IMR-90 (cell line): ENCODE results near the gene CARMIL1. TPM values are rescaled to one million over a fixed set of nuclear protein-coding genes. Genes with fewer than 3 reads are reported as not detected.

ENCODE experiments used
- ATAC-seq: fragments of 200-7000 bp; cut with Tn5 transposase; 2 replicates; pipeline ENCODE4 v1.9.1; 2020; ENCODE audit warnings: low read depth, mild to moderate bottlenecking, moderate library complexity
- BruUV-seq: library from RNA; stranded (reverse); fragments of 400-500 nt; replicated peaks from 2 replicates; lab custom pipeline; 2021; lab: Mats Ljungman, UMichigan
- CTCF ChIA-PET: fragments of 300-600 bp; formaldehyde crosslinking; extraction: SDS; loops from one replicate; lab custom pipeline; 2021; ENCODE audit warnings: antibody characterized with exemption; lab: Yijun Ruan, JAX
- POLR2A ChIA-PET: fragments of 300-600 bp; sonication (Branson Sonifier 250); formaldehyde crosslinking; loops from one replicate; lab custom pipeline; 2022; ENCODE audit warnings: antibody characterized with exemption; ENCODE audit not compliant: unreplicated experiment; lab: Charles Lee
- DNase-seq: peaks from one replicate; pipeline ENCODE4 v3.0.0; 2013
- H2AFZ ChIP-seq: replicated peaks from 2 replicates; pipeline ENCODE3; 2013; ENCODE audit warnings: low read length, mild to moderate bottlenecking; ENCODE audit not compliant: poor library complexity
- H2AK5ac ChIP-seq: 2 replicates; pipeline ENCODE4 v1.6.1; 2013; ENCODE audit warnings: low read depth, low read length, inconsistent platforms
- H2AK9ac ChIP-seq: replicated peaks from 2 replicates; pipeline ENCODE3; 2013; ENCODE audit warnings: mild to moderate bottlenecking, low read depth, low read length, moderate library complexity; ENCODE audit not compliant: poor library complexity
- H2BK120ac ChIP-seq: 2 replicates; pipeline ENCODE4 v1.6.1; 2013; ENCODE audit warnings: low read depth, low read length, inconsistent platforms
- H2BK15ac ChIP-seq: 3 replicates; pipeline ENCODE4 v1.6.1; 2013; ENCODE audit warnings: low read depth, low read length, inconsistent platforms
- H2BK20ac ChIP-seq: 2 replicates; pipeline ENCODE4 v1.6.1; 2013; ENCODE audit warnings: low read depth, mild to moderate bottlenecking, inconsistent platforms, low read length, moderate library complexity
- H2BK5ac ChIP-seq: 2 replicates; pipeline ENCODE4 v1.6.1; 2013; ENCODE audit warnings: mild to moderate bottlenecking, low read depth, low read length, inconsistent platforms; ENCODE audit not compliant: poor library complexity, severe bottlenecking
- H3K14ac ChIP-seq: replicated peaks from 2 replicates; pipeline ENCODE4 v1.6.1; 2013; ENCODE audit warnings: low read depth, low read length, inconsistent platforms
- H3K18ac ChIP-seq: 2 replicates; pipeline ENCODE4 v1.6.1; 2013; ENCODE audit warnings: low read depth, low read length, control low read depth
- H3K23ac ChIP-seq: 2 replicates; pipeline ENCODE4 v1.6.1; 2013; ENCODE audit warnings: low read depth, low read length, inconsistent platforms
- H3K27ac ChIP-seq: 2 replicates; pipeline ENCODE4 v1.5.1; 2013; ENCODE audit warnings: mild to moderate bottlenecking, control low read depth, low read length; ENCODE audit not compliant: insufficient read depth
- H3K27me3 ChIP-seq: 2 replicates; pipeline ENCODE4 v1.6.1; 2013; ENCODE audit warnings: low read length; ENCODE audit not compliant: control insufficient read depth, insufficient read depth
- H3K36me3 ChIP-seq: 2 replicates; pipeline ENCODE4 v1.6.1; 2013; ENCODE audit warnings: low read length, mixed read lengths; ENCODE audit not compliant: control insufficient read depth, insufficient read depth
- H3K4ac ChIP-seq: 2 replicates; pipeline ENCODE4 v1.6.1; 2013; ENCODE audit warnings: low read depth, low read length, inconsistent platforms
- H3K4me1 ChIP-seq: 2 replicates; pipeline ENCODE4 v1.6.1; 2013; ENCODE audit warnings: low read length, mixed read lengths; ENCODE audit not compliant: control insufficient read depth, insufficient read depth
- H3K4me2 ChIP-seq: 2 replicates; pipeline ENCODE4 v1.6.1; 2013; ENCODE audit warnings: low read depth, mild to moderate bottlenecking, control low read depth, low read length, moderate library complexity
- H3K4me3 ChIP-seq: 2 replicates; pipeline ENCODE4 v1.5.1; 2013; ENCODE audit warnings: low read depth, mild to moderate bottlenecking, control low read depth, low read length, moderate library complexity; ENCODE audit not compliant: insufficient read depth
- H3K56ac ChIP-seq: 2 replicates; pipeline ENCODE4 v1.6.1; 2013; ENCODE audit warnings: low read length, inconsistent platforms; ENCODE audit not compliant: insufficient read depth; ENCODE audit errors: extremely low read depth
- H3K79me1 ChIP-seq, 2 experiments: 2 replicates each; pipeline ENCODE4 v1.6.1; 2013; ENCODE audit warnings: low read length in 2 of 2, inconsistent platforms in 1 of 2, low read depth in 1 of 2
- H3K9ac ChIP-seq: 2 replicates; pipeline ENCODE4 v1.6.1; 2013; ENCODE audit warnings: low read depth, low read length, control low read depth
- H3K9me1 ChIP-seq: 2 replicates; pipeline ENCODE4 v1.6.1; 2013; ENCODE audit warnings: low read length, inconsistent platforms; ENCODE audit not compliant: insufficient read depth
- H3K9me3 ChIP-seq: 2 replicates; pipeline ENCODE4 v1.6.1; 2013; ENCODE audit warnings: low read length; ENCODE audit not compliant: control insufficient read depth, insufficient read depth
- H4K20me1 ChIP-seq: 2 replicates; pipeline ENCODE4 v1.6.1; 2013; ENCODE audit warnings: low read length, inconsistent platforms; ENCODE audit not compliant: insufficient read depth
- H4K5ac ChIP-seq: 2 replicates; pipeline ENCODE4 v1.6.1; 2013; ENCODE audit warnings: mild to moderate bottlenecking, low read depth, low read length, control low read depth
- H4K8ac ChIP-seq, 2 experiments: 2 replicates each; pipeline ENCODE4 v1.6.1; 2013; ENCODE audit warnings: low read depth in 2 of 2, low read length in 2 of 2, control low read depth in 1 of 2, inconsistent platforms in 1 of 2
- H4K91ac ChIP-seq: 2 replicates; pipeline ENCODE4 v1.6.1; 2013; ENCODE audit warnings: low read depth, low read length, inconsistent platforms; ENCODE audit not compliant: insufficient read depth
- BHLHE40 ChIP-seq: fragments of 150-350 bp; IDR thresholded peaks from 2 replicates; pipeline ENCODE4 v1.6.1; 2016; ENCODE audit warnings: mild to moderate bottlenecking, low read depth, low read length
- CEBPB ChIP-seq: IDR thresholded peaks from 2 replicates; pipeline ENCODE4 v1.6.1; 2012; ENCODE audit warnings: low read depth, low read length, improper control_type of control experiment
- CHD1 ChIP-seq: IDR thresholded peaks from 2 replicates; pipeline ENCODE4 v1.6.1; 2012; ENCODE audit warnings: low read depth, low read length, improper control_type of control experiment
- CTCF ChIP-seq: conservative IDR thresholded peaks from 2 replicates; pipeline ENCODE4 v1.5.1; 2012; ENCODE audit warnings: mild to moderate bottlenecking, low read depth, low read length, improper control_type of control experiment
- ELK1 ChIP-seq: fragments of 150-350 bp; IDR thresholded peaks from 2 replicates; pipeline ENCODE4 v1.6.1; 2016; ENCODE audit warnings: low read depth, mild to moderate bottlenecking, low read length, moderate library complexity, borderline replicate concordance
- FOS ChIP-seq: fragments of 150-350 bp; IDR thresholded peaks from 2 replicates; pipeline ENCODE4 v1.6.1; 2016; ENCODE audit warnings: low read depth, low read length
- MAZ ChIP-seq: IDR thresholded peaks from 2 replicates; pipeline ENCODE4 v1.6.1; 2012; ENCODE audit warnings: low read depth, mild to moderate bottlenecking, low read length, improper control_type of control experiment, moderate library complexity, borderline replicate concordance
- MXI1 ChIP-seq: IDR thresholded peaks from 2 replicates; pipeline ENCODE4 v1.6.1; 2012; ENCODE audit warnings: low read depth, mild to moderate bottlenecking, low read length, moderate library complexity, borderline replicate concordance
- NFE2L2 ChIP-seq: fragments of 150-350 bp; IDR thresholded peaks from 2 replicates; pipeline ENCODE4 v1.6.1; 2016; ENCODE audit warnings: low read depth, mild to moderate bottlenecking, low read length
- POLR2A ChIP-seq: IDR thresholded peaks from 2 replicates; pipeline ENCODE4 v1.6.1; 2012; ENCODE audit warnings: mild to moderate bottlenecking, low read depth, low read length
- RAD21 ChIP-seq: IDR thresholded peaks from 2 replicates; pipeline ENCODE4 v1.6.1; 2012; ENCODE audit warnings: low read length, improper control_type of control experiment
- RCOR1 ChIP-seq: IDR thresholded peaks from 2 replicates; pipeline ENCODE4 v1.6.1; 2012; ENCODE audit warnings: mild to moderate bottlenecking, low read length, improper control_type of control experiment; ENCODE audit not compliant: insufficient replicate concordance
- RFX5 ChIP-seq: IDR thresholded peaks from 2 replicates; pipeline ENCODE4 v1.8.0; 2012; ENCODE audit warnings: low read depth, mild to moderate bottlenecking, low read length, moderate library complexity
- SMC3 ChIP-seq: fragments of 150-350 bp; IDR thresholded peaks from 2 replicates; pipeline ENCODE4 v1.6.1; 2016; ENCODE audit warnings: low read depth, mild to moderate bottlenecking, antibody characterized with exemption, low read length, moderate library complexity
- USF2 ChIP-seq: fragments of 150-350 bp; IDR thresholded peaks from 2 replicates; pipeline ENCODE4 v1.6.1; 2017; ENCODE audit warnings: mild to moderate bottlenecking, antibody characterized with exemption, low read length, low read depth
- WGBS, 2 experiments: methylation state at CpG; one replicate each; pipeline versions ENCODE4 v1.1.5 to v1.1.7; 2013; ENCODE audit warnings: missing lambda C conversion rate in 2 of 2; ENCODE audit not compliant: insufficient read length in 1 of 2; ENCODE audit errors: extremely low coverage in 2 of 2; 5-methylcytosine and 5-hydroxymethylcytosine counted together
- dilution Hi-C: fragments of 300-500 bp; cut with HindIII; formaldehyde crosslinking; loops from one replicate; pipeline ENCODE4 v1.14.3; 2018; ENCODE audit warnings: low sequenced_read_pairs; ENCODE audit not compliant: unreplicated experiment
- in situ Hi-C: fragments of 300-500 bp; cut with MboI; formaldehyde crosslinking; loops from 3 replicates; pipeline ENCODE4 v1.14.3; 2019; ENCODE audit warnings: low sequenced_read_pairs, inconsistent platforms, mixed read lengths
- intact Hi-C: fragments of 100-400 bp; cut with micrococcal nuclease; formaldehyde crosslinking; loops from 2 replicates; pipeline ENCODE4 v1.10.0; 2022
- polyA plus RNA-seq, 3 experiments: library from polyadenylated mRNA; depleted of rRNA; stranded (reverse); fragments of >200 nt; gene quantifications; 2 replicates each; pipeline ENCODE4 v1.2.3, GENCODE V29; 2012; ENCODE audit warnings: low replicate concordance in 1 of 3
- total RNA-seq: library from RNA; depleted of rRNA; stranded (reverse); fragments of >200 nt; gene quantifications from 2 replicates; pipeline ENCODE4 v1.2.3, GENCODE V29; 2012

Gene CARMIL1
- total and polyA plus RNA-seq, 2 of the 4 experiments (the other 2 are of a cell fraction), result 1.3 to 2.9 TPM

- H4K91ac ChIP-seq, result no peak overlapping the region
- no peak overlapping the region; the same call in 1 of the 2 replicates for H3K4ac ChIP-seq
- peak overlapping the region; percentile 25 for H2AK9ac ChIP-seq
- in situ Hi-C loops, result no loop called here
- DNase-seq, result no peak
- no peaks in the 10 kb centered on the region; the same call in 1 of the 2 replicates for H3K4me1 ChIP-seq
- H3K56ac ChIP-seq, result no peak overlapping the region
- H3K18ac ChIP-seq, result no peak overlapping the region
- no peak overlapping the region for H2BK15ac ChIP-seq
- dilution Hi-C loops, result no loop called here
- intact Hi-C loops, result loop anchor here (5.0 kb wide), 1 partner anchor 65 kb away; no protein-coding TSS in a partner anchor
- WGBS, 2 experiments, result 80% methylated on average over 1 of the region's 1 CpG; no CpG with 5 or more reads in 1 of the 2 experiments
- no peak overlapping the region for H3K23ac ChIP-seq
- H2BK120ac ChIP-seq, result no peak overlapping the region
- ATAC-seq, result peak; percentile 27; the same call in 1 of the 2 replicates
- no peak overlapping the region for H4K8ac ChIP-seq
- 0 out of 2 replicates have a peak overlapping the region, but pooled peaks have one; percentile 37 for H3K14ac ChIP-seq
- H4K20me1 ChIP-seq, result no peaks in the 10 kb centered on the region
- H2AFZ ChIP-seq, result no peak overlapping the region
- ChIA-PET POLR2A (no interaction called here), CTCF (no interaction called here)
- no peaks in the 10 kb centered on the region for H3K79me1 ChIP-seq
- no peak overlapping the region for H2BK5ac ChIP-seq
- no peaks in the 10 kb centered on the region for H3K36me3 ChIP-seq
- H3K27ac ChIP-seq, result no peak overlapping the region
- no peaks in the 10 kb centered on the region for H3K9me3 ChIP-seq
- H3K9me1 ChIP-seq, result no peaks in the 10 kb centered on the region
- H3K4me3 ChIP-seq, result no peak overlapping the region
- no peaks in the 10 kb centered on the region for H3K27me3 ChIP-seq
- H2BK20ac ChIP-seq, result no peak overlapping the region
- H3K4me2 ChIP-seq, result no peak overlapping the region
- no peak overlapping the region; the same call in 1 of the 2 replicates for H4K5ac ChIP-seq
- no TSS peak for BruUV-seq
- no peak overlapping the region for H3K9ac ChIP-seq
- no peak overlapping the region; the same call in 1 of the 2 replicates for H2AK5ac ChIP-seq
- TF ChIP-seq SMC3 (no peak), FOS (no peak), RFX5 (no peak), ELK1 (no peak), RCOR1 (no peak), POLR2A (no peak), CTCF (no peak), MAZ (no peak), BHLHE40 (no peak), CEBPB (no peak), CHD1 (no peak), MXI1 (no peak), NFE2L2 (no peak), RAD21 (no peak), USF2 (no peak)
Observed at GRCh38 chr6:25366903-25367545, 87.8 kb downstream of the CARMIL1 start.
